Left hindlimb (tissue), 1 donor: ENCODE results near the gene PRRC2B.

Experiments used
- DNase-seq: peaks from one replicate; pipeline ENCODE4 v3.0.0-alpha.2; 2018

The PRRC2B gene

DNA sequence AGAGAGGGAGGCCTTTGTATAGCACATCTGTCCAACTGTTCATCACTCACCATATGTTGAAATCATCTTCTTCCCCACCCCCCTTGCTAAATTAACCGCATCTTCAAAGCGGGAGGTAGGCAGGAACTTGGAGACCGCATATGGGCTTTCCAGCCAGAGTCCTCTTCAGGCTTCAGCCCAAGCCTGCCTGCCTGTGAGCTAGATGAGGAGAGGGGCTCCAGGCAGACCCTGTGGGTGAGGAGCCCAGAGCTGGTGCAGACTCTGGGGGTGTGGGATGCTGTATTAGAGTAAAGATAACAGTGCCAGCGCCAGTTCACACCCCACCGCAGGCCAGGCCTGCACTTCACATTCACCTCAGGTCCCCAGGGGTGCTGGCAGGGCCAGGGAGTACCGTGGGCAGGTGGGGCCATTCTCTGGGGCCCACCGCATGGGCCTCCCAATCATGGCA, 16.2 kb downstream of the PRRC2B start:
- DNase-seq, result no peak

DNA sequence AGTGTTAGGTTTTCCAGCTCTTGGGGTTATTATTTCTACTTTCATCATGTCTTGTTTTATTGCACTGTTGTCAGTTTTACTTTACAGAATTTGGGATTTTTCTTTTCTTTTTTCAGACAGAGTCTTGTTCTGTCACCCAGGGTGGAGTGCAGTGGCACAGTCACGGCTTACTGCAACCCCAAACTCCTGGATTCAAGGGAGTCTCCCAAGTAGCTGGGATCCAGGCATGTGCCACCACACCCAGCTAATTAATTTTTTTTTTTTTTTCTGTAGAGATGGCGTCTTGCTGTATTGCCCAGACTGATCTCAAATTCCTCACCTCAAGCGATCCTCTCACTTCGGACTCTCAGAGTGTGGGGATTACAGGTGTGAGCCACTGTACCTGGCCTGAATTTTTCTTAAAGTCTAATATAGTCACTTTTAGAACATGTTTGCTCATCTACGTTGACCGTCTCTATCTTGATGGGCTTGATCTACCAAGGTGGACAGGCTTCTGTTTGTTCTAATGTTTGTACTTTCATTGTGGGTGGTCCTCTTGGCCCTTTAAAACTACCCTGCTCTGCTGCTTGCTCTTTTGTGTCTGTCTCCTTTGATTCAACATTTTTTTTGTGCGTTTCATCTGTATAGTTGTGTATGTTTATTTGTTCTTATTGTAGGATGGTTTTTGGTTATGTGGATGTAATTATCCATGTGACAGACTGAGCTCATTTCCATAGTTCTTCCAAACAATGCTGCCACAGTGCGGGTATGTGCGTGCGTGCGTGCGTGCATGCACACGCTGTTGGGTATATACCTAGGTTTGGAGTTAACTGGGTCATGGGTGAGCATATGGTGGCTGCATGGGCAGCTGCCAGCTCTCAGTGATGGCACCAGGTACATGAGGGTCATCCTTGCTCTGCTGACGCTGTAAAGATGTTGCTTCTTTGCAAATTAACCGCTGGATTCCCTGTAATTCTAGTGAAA, 18.1 kb downstream of the PRRC2B start:
- DNase-seq, result no peak

DNA sequence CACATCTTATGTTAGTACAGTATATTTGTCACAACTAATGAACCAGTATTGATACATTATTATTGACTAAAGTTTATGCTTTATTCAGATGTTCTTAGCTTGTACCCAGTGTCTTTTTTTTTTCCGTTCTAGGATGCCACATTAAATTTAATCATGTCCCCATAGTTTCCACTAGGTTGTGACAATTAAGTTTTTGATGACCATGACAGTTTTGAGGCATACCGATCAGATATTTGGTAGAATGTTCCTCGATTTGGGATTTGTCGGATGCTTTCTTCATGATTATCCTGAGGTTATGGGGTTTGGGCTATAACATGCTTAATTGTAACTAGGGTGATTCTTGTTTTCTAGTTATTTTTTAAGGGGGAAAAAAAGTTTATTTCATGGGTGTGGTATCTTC, 22.6 kb downstream of the PRRC2B start:
- DNase-seq, result no peak

DNA sequence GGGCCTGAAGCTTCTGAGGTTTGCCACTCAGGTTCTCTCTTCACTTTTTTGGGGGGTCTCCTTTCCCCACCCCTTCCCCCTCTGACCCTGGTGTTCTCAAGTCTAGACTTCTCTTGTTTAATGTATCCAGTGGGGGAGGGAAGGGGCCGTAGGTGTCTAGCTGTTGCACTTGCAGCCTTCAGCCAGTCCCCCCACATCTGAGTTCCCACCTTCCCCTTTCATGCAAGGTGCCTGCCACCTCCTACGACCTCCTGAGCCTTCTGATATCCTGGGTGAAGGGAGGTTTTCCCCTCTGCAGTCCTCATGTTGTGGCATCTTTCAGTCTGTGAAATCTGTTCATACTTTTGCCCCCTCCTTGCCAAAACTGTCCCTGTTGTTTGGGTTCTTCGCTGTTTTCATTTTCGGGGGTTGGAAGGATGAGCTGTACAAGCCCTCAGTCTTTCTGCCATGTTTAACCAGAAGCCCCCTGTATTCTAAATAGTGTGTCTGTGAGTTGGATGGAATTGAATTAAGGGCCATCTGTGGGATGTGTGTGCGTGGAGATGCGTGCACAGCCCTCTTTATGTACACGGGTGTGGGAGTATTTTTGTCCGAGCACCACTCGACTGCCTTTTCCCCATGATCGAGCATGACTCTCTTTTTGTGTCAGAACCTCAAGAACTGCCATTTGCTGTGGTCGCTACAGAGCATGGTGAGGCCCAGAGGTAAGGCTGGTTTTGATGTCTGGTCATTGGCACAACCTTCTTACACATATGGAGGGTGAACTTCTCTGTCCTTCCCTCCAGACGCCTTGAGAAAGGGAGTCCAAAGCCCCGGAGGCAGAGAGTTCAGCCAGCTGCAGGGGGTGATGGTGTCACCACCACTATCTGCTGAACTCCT, 23.6 kb downstream of the PRRC2B start:
- DNase-seq, result no peak

DNA sequence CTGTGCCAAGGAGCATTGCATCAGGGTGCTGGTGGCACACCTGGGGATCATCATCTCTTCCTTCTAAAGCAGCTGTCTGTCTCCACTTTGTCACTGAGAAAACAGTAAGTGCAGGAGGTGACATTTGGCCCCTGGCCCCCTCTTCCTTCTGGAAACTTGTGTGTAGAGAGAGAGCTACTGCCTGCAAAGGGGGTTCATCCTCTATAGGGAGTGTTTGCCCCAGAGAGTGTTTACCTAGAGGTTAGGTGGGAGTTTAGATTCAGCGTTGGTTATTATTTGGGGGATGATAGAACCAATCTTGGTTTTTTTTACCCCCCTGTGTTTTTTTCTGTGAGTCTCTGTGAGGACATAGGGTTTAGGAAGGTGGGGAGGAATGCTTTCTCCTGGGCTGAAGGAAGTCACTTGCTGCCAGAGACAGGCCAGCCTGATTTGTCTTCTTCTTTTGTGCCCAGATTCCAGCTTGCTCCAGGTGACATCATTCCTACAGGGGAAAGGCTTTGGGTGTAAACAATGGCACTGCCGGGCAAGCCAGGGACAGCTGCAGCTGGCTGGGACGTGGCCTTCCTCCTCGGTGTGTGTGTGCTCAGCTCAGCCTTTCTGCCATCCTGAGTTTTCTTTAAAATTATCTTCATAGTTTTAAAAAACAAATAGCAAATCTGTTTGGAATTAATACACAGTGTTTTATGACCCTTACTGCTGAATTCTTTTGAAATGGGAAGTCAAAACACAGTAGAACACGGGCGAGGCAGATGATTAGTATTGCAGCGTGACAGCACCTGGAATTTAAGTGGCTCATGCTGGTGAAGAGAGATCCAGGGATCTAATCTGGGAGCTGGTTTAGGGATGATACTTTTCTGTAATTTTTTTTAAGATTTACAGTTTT, 24.5 kb downstream of the PRRC2B start:
- DNase-seq, result no peak

DNA sequence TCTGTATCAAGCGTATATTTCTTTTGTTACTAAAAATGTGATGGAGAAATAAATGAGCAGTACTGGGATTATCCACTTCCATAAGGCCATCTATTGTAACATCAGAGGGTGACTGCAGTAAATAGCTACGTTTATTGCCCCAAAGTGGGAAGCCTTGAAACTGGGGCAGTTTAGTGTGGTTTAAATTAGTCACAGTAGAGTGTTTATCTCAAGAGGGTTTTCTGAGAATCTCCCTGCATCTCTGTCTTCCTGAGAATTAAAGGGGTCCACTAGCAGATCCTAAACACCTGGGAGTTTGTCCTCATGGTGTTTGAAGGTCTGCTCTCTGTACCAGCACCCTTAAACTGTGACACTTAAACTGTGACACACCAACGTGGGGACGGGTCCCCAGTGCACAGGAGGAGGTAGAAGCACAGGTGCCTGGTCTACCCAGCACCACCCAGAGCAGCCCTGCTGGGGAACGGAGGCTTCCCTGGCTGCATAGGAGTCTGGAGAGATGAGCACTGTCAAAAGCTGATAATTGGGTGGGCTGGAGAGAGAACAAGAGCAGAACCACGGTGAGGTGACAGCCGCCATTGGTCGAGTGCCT, 25.2 kb downstream of the PRRC2B start:
- DNase-seq, result no peak

DNA sequence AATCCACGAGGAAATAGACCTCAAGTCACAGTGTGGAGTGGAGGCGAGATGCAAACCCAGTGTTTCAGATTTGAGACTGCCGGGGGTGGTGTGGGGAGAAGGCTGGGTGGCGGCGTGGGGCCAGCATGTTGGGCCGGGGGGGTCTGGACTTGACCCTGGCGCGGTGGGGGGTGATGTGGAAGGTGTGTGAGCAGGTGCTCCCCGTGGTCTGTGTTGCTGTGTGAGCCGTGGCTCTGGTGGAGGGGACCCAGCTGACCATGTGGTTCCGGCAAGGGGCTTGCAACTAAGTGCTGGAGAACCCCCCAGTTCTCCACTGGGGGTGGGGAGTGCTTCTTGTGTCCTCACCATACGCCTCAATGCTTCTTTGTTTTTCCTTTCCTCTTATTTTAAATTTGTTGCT, 25.8 kb downstream of the PRRC2B start:
- no peak for DNase-seq

DNA sequence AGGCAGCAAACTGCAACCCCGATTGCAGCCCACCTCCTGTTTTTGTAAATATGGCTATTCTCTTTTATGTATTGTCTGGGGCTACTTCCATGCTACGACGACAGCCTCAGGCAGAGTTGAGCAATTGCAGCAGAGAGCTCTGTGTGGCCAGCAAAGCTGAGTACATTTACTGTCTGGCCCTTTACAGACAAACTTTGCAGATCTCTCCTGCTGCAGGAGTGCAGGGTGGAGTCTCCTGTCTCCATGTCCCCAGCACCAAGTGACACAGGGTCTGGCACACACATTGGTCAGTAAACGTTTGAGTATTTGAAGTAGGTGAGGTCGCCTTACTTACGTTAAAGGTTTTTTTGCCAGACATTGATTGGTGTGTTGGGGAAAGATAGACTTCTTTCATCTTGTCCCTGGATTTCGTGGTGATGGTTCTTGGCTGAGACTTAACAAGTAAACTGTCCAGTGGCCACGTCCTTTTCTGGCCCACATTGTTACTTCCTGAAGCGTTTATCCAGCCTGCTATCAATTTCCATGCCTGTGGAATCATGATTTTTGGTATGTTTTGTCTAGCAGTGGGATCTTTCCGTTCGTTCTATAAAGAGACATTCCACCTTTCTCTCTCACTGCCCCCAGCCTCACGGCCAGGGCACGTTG, 27.2 kb downstream of the PRRC2B start:
- DNase-seq, result no peak

DNA sequence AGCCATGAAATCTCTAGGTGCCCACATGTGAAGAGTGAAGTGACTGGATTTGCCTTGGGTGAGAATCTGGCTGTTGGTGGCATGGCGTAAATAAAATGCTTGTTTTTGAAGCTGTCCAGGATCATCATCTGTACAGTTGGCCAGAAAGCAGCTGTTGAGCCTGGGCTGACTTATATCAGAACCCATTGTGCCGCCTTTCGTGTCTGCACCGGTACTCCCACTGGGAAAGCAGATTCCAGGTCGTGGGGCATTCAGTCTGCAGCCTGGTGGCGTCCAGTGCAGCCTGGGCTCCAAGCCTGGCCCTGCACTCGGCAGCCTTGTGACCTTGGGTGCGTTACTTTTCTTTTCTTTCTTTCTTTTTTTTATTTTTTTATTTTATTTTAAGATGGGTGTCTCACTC, 27.8 kb downstream of the PRRC2B start:
- no peak for DNase-seq

DNA sequence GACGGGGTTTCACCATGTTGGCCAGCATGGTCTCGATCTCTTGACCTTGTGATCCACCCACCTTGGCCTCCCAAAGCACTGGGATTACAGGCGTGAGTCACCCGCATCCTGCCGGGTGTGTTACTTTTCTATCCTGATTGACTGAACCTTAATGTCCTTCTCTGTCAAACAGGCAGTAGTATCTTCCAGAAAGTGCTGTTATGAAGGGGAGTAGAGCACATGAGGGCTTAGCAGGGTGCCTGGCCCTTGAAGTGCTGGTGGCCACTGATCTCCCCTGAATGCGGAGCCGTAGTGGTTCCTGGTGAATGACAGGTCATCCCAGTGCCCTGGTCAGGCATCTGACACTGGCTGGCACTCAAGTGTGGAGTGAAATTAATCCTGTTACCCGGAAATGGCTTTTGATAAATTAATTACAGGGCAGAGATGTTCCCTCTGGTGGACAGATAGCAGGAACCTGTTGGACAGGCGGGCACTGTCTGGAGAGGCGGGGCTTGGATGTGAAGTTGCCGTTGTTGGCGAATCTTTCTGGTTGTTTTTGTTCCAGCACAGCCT, 28.4 kb downstream of the PRRC2B start:
- no peak for DNase-seq

DNA sequence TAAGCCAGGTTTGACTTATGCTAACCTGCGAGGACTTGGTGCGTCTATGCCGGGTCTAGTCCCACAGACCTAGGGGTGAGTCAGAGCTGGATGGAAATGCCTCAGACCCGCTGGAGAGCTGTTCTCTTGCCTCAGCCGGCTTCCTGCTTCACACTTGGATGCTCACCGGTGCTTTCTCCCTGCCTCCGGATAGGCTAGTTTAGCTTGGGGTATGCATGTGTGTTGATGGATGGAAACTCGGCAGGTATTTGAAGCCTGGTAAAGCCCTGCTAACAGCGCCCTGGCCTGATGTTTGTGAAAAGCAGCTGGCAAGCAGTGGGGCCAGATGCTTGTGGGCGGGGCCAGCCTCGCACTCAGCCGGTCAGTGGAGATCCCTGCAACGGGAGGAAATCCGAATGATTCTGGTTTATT, 29.3 kb downstream of the PRRC2B start:
- peak; percentile 69 for DNase-seq

DNA sequence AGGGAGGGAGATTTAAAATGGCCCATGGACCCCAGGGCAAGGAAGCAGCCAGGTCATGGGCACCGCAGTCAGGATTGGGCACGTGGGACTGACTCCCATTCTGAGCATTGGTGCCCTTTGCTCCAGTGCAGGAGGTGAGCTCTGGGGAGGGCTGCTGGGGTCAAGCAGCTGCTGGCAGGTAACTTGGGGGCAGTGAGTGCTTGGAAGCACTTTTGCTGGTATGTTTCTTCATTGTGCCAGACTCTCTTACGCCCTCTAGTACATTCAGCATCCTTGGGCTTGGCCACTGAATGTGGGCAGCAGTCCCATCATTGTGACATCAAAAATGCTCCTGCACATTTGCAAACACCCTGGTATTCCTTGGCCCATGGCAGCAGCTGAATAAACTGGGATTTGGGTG, 32.7 kb downstream of the PRRC2B start:
- no peak for DNase-seq

DNA sequence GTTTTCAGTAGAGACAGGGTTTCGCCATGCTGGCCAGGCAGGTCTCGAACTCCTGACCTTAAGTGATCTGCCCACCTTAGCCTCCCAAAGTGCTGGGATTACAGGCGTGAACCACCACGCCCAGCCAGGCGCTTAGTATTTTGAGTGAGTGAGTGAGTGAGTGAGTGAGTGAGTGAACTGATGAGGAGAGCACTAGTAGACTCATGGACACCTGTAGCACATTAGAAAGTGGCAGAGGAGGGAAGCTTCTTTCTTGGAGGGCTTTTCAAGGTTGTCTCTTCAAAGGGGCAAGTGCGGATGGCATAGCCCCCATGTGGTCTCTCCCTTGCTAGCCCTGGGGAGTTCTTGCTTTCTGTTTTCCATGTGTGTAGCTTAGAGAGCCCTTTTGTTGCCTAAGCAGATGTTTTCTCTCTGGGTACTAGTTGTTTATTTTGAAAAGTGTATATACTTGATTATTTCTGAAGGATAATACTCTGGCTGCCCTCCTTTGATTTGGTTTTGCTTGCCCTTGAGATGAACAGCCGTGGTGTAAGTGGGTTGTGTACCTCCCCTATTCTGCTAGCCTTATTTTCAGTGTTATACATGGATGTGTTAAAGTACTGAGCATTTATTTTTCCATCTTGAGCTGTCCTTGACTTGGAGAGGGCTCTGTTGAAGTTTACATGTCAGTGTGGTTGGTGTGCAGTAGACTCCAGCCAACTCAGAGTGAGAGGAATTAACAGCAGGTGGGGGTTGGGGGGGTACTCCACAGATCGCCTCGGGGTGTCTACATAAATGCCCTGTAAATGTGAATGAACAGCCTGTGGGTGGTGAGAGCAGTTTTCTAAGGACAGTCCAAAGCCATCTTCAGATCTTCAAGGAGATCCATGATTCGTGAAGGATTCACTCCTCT, 35.5 kb downstream of the PRRC2B start:
- DNase-seq, result no peak

DNA sequence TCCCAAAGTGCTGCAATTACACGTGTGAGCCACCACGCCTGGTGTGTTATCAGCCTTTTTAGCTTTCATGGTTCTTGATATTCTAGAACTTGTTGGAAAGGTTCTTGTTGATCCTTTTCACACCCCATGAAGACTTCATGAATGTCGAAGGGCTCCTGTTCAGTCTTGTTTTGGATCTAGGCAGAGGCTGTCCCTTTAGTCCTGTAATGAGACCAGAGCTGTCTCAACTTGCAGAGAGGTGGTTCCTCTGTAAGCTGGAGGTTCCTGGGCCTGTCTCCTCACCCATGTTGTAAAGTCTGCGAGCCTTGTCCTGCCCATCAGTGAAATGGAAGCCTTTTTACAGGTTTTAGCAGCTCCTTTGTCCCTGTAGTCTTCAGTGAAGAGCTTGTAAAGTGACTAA, 38.2 kb downstream of the PRRC2B start:
- no peak for DNase-seq

DNA sequence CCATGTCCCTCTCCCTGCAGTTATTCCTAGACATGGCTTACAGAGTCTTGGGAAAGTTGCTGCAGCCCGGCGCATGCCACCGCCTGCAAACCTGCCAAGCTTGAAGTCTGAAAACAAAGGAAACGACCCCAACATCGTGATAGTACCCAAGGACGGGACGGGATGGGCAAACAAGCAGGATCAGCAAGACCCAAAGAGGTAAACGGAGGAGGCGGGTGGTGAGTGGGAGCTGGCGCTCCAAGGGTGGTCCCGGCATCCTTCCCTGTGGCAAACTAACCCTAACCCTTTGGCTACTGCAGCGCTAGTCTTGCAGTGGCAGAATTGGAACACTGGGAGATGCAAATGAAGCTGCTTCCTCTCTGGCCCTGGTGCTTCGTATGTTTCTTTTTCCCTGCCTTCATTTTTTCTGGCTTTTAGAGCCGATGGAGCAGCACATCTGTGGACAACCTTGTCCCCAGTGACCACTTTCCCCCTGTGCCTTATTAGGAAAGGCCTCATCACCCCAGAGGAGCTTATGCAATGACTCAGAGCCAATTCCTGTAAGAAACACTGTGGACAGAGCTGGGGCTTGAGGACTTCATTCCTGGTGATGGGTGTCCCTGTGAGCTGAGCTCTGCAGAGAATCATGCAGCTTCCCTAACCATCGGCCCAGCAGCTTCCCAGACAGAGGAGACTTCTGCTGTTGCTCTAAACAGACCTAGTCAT, 38.9 kb downstream of the PRRC2B start:
- DNase-seq, result no peak

DNA sequence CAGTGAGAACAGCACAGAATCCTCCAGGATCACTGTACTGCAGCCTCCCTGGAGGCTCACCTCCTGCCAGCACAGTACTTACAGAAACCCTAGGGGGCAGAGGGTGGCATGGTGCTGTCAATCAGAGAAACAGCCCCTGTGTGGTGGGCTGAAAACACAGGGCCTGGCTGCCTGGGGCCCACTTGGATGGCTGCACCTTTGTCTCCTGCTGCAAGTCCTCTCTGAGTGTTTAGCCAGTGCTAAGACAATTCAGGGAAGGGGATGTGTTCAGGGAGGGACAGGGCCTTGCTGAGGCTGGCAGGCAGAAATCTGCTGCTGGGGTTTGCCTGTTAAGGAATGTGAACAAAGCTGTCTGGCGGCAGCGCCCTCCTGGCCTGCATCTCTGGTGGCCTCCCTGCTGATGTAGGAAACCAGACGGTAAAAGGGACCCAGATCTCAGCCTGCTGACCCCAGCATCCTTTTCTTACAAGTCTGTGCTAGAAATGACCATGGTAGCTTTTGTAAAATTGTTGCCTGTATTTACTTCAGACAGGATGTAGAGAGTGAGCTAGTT, 39.5 kb downstream of the PRRC2B start:
- no peak for DNase-seq

DNA sequence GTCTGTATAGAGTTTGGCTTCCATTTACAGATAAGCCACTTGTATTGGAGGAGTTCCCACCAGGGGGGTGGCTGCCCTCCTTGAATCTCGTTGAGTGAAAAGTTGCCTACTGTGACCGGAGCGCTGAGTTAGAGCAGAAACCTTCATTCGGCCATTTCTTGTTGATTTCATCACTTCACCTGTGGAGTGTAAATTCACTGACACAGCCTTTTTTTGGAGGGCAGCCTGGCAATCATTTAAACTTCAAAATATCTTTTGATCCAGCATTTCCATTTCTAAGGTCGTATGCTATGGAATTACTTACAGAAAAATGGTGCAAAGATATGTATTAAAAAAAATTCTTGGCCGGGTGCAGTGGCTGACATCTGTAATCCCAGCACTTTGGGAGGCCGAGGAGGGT, 40.8 kb downstream of the PRRC2B start:
- no peak for DNase-seq

DNA sequence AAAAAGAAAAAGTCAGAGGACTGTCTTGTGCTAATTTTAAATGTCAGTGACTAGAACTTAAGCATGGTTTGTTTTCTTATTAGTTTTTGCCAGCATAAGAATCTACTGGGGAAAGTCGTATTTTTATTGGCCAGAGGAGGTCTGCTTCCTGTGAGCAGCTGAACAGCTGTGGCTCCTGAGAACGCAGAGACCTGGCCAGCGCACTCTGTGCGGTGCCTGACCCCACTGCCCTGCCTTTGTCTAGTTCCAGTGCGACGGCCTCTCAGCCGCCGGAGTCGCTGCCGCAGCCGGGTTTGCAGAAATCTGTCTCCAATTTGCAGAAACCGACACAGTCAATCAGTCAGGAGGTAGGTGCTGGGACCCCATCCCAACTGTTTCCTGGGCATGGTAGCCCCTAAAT, 42.5 kb downstream of the PRRC2B start:
- DNase-seq, result no peak

DNA sequence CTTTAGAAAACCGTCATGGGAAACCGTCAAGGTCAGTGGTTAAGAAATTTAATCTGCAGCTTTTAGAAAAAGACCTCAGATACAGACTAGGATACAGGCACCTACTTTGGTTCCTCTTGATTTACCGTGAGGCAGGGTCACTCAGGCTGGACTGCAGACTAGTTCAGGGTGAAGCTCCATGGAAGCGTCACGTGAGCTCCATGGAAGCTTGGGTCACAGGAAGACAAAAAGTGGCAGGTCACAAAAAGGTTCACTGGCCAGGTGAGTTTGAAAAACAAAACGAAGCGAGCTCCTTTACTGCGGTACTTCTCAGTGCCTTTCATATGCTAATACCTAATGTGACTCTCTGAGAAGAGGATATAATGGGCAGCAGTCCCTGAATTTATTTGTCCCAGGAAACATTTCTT, 43.0 kb downstream of the PRRC2B start:
- no peak for DNase-seq
